Measurements from ENCODE around the gene PABPC1L. TPM values are rescaled to one million over a fixed set of nuclear protein-coding genes. Genes with fewer than 3 reads are reported as not detected.

PABPC1L gene
- total RNA-seq, 2 experiments from 2014 or later: 88.4 to 93.8 TPM

DNA sequence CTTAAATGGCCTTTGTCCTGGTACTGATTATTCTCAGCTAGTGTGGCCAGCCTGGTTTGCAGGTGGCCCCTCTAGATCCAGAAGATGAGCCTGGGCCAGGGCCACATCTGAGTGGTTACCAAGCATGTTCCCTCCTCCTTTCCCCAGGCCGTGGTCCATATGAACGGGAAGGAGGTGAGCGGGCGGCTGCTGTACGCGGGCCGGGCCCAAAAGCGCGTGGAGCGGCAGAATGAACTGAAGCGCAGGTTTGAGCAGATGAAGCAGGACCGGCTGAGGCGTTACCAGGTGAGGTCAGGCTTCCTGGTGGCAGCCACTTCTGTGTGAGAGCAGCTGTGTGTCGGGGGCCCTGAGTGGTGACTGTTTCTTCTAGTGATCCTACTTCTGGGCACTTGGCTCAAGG lies 11.6 kb downstream of the PABPC1L start:
- intact Hi-C loops (cut with micrococcal nuclease): no loop called here
- CTCF ChIA-PET: no interaction called here
- no peak for DNase-seq

DNA sequence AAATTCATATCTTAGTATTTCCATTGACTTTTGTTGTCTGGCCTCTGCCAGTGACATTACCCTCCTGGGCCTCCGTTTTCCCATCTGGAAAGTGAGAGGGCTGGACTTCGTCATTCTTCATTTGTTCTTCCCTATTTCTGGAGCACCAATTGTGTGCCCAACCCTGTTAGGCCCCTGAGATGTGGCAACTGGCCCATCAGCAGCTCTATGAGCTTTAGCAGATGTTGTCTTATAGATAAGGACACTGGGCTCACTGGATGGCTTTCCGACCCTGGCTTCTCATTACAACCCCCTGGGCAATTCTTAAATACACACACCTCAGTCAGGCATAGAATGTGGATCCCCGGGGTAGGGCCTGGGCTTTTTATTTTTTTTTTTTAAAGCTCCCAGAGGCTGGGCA lies 14.7 kb downstream of the PABPC1L start:
- Mint-ChIP-seq H3K36me3 (ENCODE audit: low read depth) (peaks cover 23% of the 10 kb centered on the region), H3K4me1 (ENCODE audit: low read depth) (no peaks in the 10 kb centered on the region), H3K27ac (no peak overlapping the region), H3K4me3 (no peak overlapping the region), H3K27me3 (no peaks in the 10 kb centered on the region), H3K9me3 (no peaks in the 10 kb centered on the region)
- POLR2A ChIA-PET: interaction anchor here (1.0 to 1.1 kb wide), 2 partner anchors 16 to 29 kb away, joined by 3 to 5 read pairs; no protein-coding TSS in a partner anchor
- intact Hi-C loops (cut with micrococcal nuclease): no loop called here
- TF ChIP-seq, protein P1, sequence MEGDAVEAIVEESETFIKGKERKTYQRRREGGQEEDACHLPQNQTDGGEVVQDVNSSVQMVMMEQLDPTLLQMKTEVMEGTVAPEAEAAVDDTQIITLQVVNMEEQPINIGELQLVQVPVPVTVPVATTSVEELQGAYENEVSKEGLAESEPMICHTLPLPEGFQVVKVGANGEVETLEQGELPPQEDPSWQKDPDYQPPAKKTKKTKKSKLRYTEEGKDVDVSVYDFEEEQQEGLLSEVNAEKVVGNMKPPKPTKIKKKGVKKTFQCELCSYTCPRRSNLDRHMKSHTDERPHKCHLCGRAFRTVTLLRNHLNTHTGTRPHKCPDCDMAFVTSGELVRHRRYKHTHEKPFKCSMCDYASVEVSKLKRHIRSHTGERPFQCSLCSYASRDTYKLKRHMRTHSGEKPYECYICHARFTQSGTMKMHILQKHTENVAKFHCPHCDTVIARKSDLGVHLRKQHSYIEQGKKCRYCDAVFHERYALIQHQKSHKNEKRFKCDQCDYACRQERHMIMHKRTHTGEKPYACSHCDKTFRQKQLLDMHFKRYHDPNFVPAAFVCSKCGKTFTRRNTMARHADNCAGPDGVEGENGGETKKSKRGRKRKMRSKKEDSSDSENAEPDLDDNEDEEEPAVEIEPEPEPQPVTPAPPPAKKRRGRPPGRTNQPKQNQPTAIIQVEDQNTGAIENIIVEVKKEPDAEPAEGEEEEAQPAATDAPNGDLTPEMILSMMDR (IDR thresholded peaks at IDR 0.05): no peak
- DNase-seq (no peak), ATAC-seq (no peak)
- CTCF ChIA-PET: no interaction called here

More for the DNA sequence above, 11.6 kb downstream of the PABPC1L start:
- H3K27ac Mint-ChIP-seq: no peak overlapping the region
- TF ChIP-seq, protein P1 (IDR thresholded peaks at IDR 0.05): no peak
- POLR2A ChIA-PET: no interaction called here
- peaks cover 35% of the 10 kb centered on the region for H3K36me3 Mint-ChIP-seq (ENCODE audit: low read depth)
- ATAC-seq: no peak
- no peaks in the 10 kb centered on the region for H3K9me3 Mint-ChIP-seq
- H3K4me3 Mint-ChIP-seq: no peak overlapping the region
- H3K27me3 Mint-ChIP-seq: no peaks in the 10 kb centered on the region
- no peaks in the 10 kb centered on the region for H3K4me1 Mint-ChIP-seq (ENCODE audit: low read depth)

DNA sequence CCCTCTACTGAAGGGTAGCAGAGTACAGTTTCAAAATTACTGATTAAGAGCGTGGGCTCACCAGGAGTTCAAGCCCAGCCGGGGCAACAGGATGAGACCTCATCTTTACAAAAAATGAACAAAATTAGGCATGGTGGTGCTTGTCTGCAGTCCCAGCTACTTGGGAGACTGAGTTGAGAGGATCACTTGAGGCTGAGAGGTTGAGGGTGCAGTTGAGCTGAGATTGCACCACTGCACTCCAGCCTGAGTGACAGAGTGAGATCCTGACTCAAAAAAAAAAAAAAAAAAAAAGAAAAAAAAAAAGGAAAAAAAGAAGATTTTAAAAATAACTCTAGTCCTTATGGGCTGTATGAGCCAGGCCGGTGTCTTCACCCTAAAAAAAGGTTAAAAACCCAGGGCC lies 18.7 kb downstream of the PABPC1L start:
- Mint-ChIP-seq H3K27ac (no peak overlapping the region), H3K36me3 (ENCODE audit: low read depth) (peaks cover 28% of the 10 kb centered on the region), H3K27me3 (no peaks in the 10 kb centered on the region), H3K9me3 (no peaks in the 10 kb centered on the region), H3K4me1 (ENCODE audit: low read depth) (no peaks in the 10 kb centered on the region), H3K4me3 (no peak overlapping the region)
- TF ChIP-seq, protein P1 (IDR thresholded peaks at IDR 0.05): no peak
- POLR2A ChIA-PET: interaction anchor here (1.6 kb wide), 1 partner anchor 19 kb away, joined by 6 read pairs; the partner anchor contains the start of gene PABPC1L
- intact Hi-C loops (cut with micrococcal nuclease): no loop called here
- ATAC-seq: no peak
- DNase-seq: no peak
- CTCF ChIA-PET: no interaction called here

DNA sequence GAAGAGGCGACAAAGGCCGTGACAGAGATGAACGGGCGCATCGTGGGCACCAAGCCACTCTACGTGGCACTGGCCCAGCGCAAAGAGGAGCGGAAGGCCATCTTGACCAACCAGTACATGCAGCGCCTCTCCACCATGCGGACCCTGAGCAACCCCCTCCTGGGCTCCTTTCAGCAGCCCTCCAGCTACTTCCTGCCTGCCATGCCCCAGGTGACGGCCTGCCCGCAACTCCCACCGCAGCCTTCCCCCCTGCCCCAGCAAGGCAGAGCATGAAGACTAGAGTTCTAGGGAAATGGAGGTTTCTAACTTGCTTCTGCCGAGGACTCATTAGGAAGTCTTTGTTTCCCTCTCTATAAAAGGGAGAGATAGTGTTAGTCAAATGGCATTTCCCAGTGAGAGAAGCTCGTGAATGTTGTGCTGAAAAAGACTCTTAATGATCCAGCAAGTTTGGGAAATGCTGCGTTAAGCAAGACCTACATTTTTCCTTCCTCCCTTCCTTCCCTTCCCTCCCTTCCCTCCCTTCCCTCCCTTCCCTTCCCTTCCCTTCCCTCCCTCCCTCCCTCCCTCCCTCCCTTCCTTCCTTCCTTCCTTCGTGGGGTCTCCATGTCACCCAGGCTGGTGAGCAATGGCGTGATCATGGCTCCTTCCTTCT lies 20.8 kb downstream of the PABPC1L start:
- no peak for ATAC-seq
- CTCF ChIA-PET: no interaction called here
- H3K27ac Mint-ChIP-seq: no peak overlapping the region
- POLR2A ChIA-PET: interaction anchor here (0.7 to 0.9 kb wide), 3 partner anchors 10 to 16 kb away, joined by 3 read pairs; no protein-coding TSS in a partner anchor
- H3K4me3 Mint-ChIP-seq: no peak overlapping the region
- H3K9me3 Mint-ChIP-seq: no peaks in the 10 kb centered on the region
- H3K27me3 Mint-ChIP-seq: no peaks in the 10 kb centered on the region
- no peak for DNase-seq
- peaks cover 24% of the 10 kb centered on the region for H3K36me3 Mint-ChIP-seq (ENCODE audit: low read depth)
- no peaks in the 10 kb centered on the region for H3K4me1 Mint-ChIP-seq (ENCODE audit: low read depth)
- TF ChIP-seq, protein P1 (IDR thresholded peaks at IDR 0.05): no peak
- intact Hi-C loops (cut with micrococcal nuclease): no loop called here

DNA sequence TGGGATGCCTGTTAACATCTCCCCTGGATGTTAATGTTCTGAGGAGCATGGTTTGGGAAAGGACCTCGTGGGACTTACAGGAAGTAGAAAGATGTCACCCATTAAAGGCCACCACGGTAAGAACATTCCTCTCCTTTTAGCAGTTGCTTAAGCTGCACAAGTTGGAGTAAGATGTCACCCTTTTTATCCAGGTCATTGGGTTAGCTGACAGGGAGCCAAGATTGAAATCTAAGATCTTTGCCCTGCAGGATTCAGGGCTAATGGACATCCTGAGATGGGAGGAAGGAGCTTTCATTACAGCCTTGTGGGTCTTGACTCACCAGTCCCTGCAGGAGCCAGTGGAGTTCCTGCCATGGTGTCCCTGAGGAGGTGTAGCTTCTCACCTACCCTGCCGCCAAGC lies 22.1 kb downstream of the PABPC1L start:
- no peaks in the 10 kb centered on the region for H3K27me3 Mint-ChIP-seq
- H3K9me3 Mint-ChIP-seq: no peaks in the 10 kb centered on the region
- ChIA-PET CTCF (no interaction called here), POLR2A (no interaction called here)
- DNase-seq (no peak), ATAC-seq (no peak)
- TF ChIP-seq, protein P1 (IDR thresholded peaks at IDR 0.05): no peak
- intact Hi-C loops (cut with micrococcal nuclease): no loop called here
- H3K27ac Mint-ChIP-seq: no peak overlapping the region
- peaks cover 32% of the 10 kb centered on the region for H3K36me3 Mint-ChIP-seq (ENCODE audit: low read depth)
- H3K4me3 Mint-ChIP-seq: no peak overlapping the region
- H3K4me1 Mint-ChIP-seq (ENCODE audit: low read depth): no peaks in the 10 kb centered on the region

Data from activated CD8-positive, alpha-beta T cell treated with anti-CD3 and anti-CD28 coated beads for 36 hours (primary cell).